Measurements from ENCODE around the gene AFF4. TPM values are rescaled to one million over a fixed set of nuclear protein-coding genes. Genes with fewer than 3 reads are reported as not detected.

Gene AFF4
- total and polyA plus RNA-seq, 2 experiments from 2014 or later = 31.3 to 46.3 TPM

GRCh38 chr5:132834057-132834456 lies 129.4 kb downstream of the AFF4 start:
- Histone ChIP-seq H3K4me2 (no peak overlapping the region), H3K36me3 (ENCODE audit: insufficient read depth) (no peaks in the 10 kb centered on the region), H4K20me1 (replicated peaks; ENCODE audit: insufficient read depth) (no peaks in the 10 kb centered on the region), H3F3A (replicated peaks; ENCODE audit: low read depth) (0 out of 2 replicates have a peak, but pooled peaks cover 4% of the 10 kb centered on the region), H3K4me1 (ENCODE audit: insufficient read depth) (no peaks in the 10 kb centered on the region), H2AFZ (no peak overlapping the region), H3K27me3 (ENCODE audit: insufficient read depth) (peaks cover 41% of the 10 kb centered on the region), H3K27ac (ENCODE audit: low read depth) (no peak overlapping the region), H3K4me3 (no peak overlapping the region), H3K79me2 (replicated peaks; ENCODE audit: insufficient read depth) (no peaks in the 10 kb centered on the region), H3K9me2 (ENCODE audit: insufficient read depth) (no peaks in the 10 kb centered on the region)
- H3K4me3 Mint-ChIP-seq = no peak overlapping the region
- TF ChIP-seq EZH2 (IDR thresholded peaks at IDR 0.05; ENCODE audit: low read depth, unreplicated experiment) = no peak
- no peak for TF ChIP-seq EZH2phosphoT487 (IDR thresholded peaks at IDR 0.05; ENCODE audit: unreplicated experiment)
- no peak for TF ChIP-seq JUNB (IDR thresholded peaks at IDR 0.05; ENCODE audit: unreplicated experiment)
- no peak for TF ChIP-seq CREB1 (CRISPR knock-in tag; IDR thresholded peaks at IDR 0.05; ENCODE audit: low read depth)
- no peak for TF ChIP-seq ZNF331 (CRISPR knock-in tag; IDR thresholded peaks at IDR 0.05; ENCODE audit: low read depth)
- no peak for TF ChIP-seq CTCF (conservative IDR thresholded peaks at IDR 0.05; ENCODE audit: low read depth in 2 of 2)
- TF ChIP-seq ETS1 (IDR thresholded peaks at IDR 0.05) = no peak
- no peak for TF ChIP-seq NANOG (IDR thresholded peaks at IDR 0.05; ENCODE audit: borderline replicate concordance)
- TF ChIP-seq REST (IDR thresholded peaks at IDR 0.05; ENCODE audit: unreplicated experiment) = no peak
- no peak for TF ChIP-seq ZNF114 (CRISPR knock-in tag; IDR thresholded peaks at IDR 0.05)
- TF ChIP-seq POLR2AphosphoS5 (IDR thresholded peaks at IDR 0.05; ENCODE audit: low read depth) = no peak
- TF ChIP-seq STAT1 (IDR thresholded peaks at IDR 0.05; ENCODE audit: unreplicated experiment) = no peak
- H3K9me3 Mint-ChIP-seq = no peaks in the 10 kb centered on the region
- DNase-seq (ENCODE audit: low spot score) (no peak), ATAC-seq (no peak)
- peaks cover 26% of the 10 kb centered on the region for H3K27me3 Mint-ChIP-seq (ENCODE audit: insufficient read depth, low read depth, poor library complexity)
- H3K36me3 Mint-ChIP-seq (ENCODE audit: low read depth) = no peaks in the 10 kb centered on the region; the same call in 2 of the 3 replicates
- H3K4me1 Mint-ChIP-seq = peaks cover 4% of the 10 kb centered on the region
- H3K27ac Mint-ChIP-seq = no peak overlapping the region

All from GM23338 (cell line).